HepG2 (cell line): Measurements from ENCODE around the gene DDOST. TPM values are rescaled to one million over a fixed set of nuclear protein-coding genes. Genes with fewer than 3 reads are reported as not detected.

Experiments used
- ATAC-seq: fragments of 200-7000 bp; cut with Tn5 transposase; 3 replicates; pipeline ENCODE4 v1.9.1; 2020; ENCODE audit warnings: mild to moderate bottlenecking, moderate library complexity
- BruUV-seq: library from RNA; stranded (reverse); fragments of 400-500 nt; replicated peaks from 2 replicates; lab custom pipeline; 2021; lab: Mats Ljungman, UMichigan
- CTCF ChIA-PET: fragments of 300-600 bp; formaldehyde crosslinking; extraction: SDS; loops from one replicate; lab custom pipeline; 2021; ENCODE audit warnings: low total read pairs, inconsistent platforms, low intra/inter-chr PET ratio; lab: Yijun Ruan, JAX
- POLR2A ChIA-PET: fragments of 350-600 bp; sonication (Branson Sonifier 250); formaldehyde crosslinking; loops from one replicate; lab custom pipeline; 2020; ENCODE audit warnings: antibody characterized with exemption, inconsistent platforms; lab: Yijun Ruan, JAX
- DNase-seq: peaks from one replicate; pipeline ENCODE4 v3.0.0-alpha.2; 2015; ENCODE audit warnings: low spot score
- FAIRE-seq: peaks from 3 replicates; lab custom pipeline; 2011; peaks lifted over from hg19 to GRCh38; lab: Jason Lieb, UNC
- H2AFZ ChIP-seq: one replicate; pipeline ENCODE4 v1.6.1; 2011; ENCODE audit warnings: low read length, inconsistent platforms
- H3K27ac ChIP-seq: fragments of 300-600 bp; 3 replicates; pipeline ENCODE4 v1.8.0; 2011; ENCODE audit warnings: mixed run types, mild to moderate bottlenecking, mixed read lengths, low read length, inconsistent platforms; ENCODE audit not compliant: insufficient read depth; ENCODE audit errors: extremely low read length
- H3K27me3 ChIP-seq, 2 experiments: fragments of 200-600 bp in 1 of 2; 2 replicates in 1 of 2; 3 replicates in 1 of 2; pipeline versions ENCODE4 v1.6.0 to v1.8.0; 2011; ENCODE audit warnings: low read length in 2 of 2, mild to moderate bottlenecking in 2 of 2, moderate library complexity in 2 of 2, inconsistent platforms in 1 of 2; ENCODE audit not compliant: insufficient read depth in 2 of 2, control insufficient read depth in 1 of 2
- H3K36me3 ChIP-seq, 2 experiments: fragments of 200-600 bp in 1 of 2; replicated peaks in 1 of 2; 2 replicates in 1 of 2; 3 replicates in 1 of 2; pipeline versions ENCODE4 v1.5.1 to v1.8.0; 2011; ENCODE audit warnings: low read length in 2 of 2, inconsistent platforms in 1 of 2; ENCODE audit not compliant: insufficient read depth in 2 of 2, control insufficient read depth in 1 of 2
- H3K4me1 ChIP-seq: 2 replicates; pipeline ENCODE4 v1.5.1; 2012; ENCODE audit warnings: low read length, inconsistent platforms; ENCODE audit not compliant: insufficient read depth
- H3K4me2 ChIP-seq: 2 replicates; pipeline ENCODE4 v1.6.0; 2011; ENCODE audit warnings: low read depth, low read length, inconsistent platforms
- H3K4me3 ChIP-seq, 3 experiments: fragments of 200-600 bp in 1 of 3; sonication (generic), shearing (Covaris generic) in 1 of 3; replicated peaks in 1 of 3; 2 replicates each; pipeline ENCODE4 v1.5.1; 2011 to 2016; ENCODE audit warnings: low read length in 3 of 3, inconsistent platforms in 2 of 3, low read depth in 2 of 3, mild to moderate bottlenecking in 2 of 3, control low read depth in 1 of 3, mixed read lengths in 1 of 3; ENCODE audit not compliant: insufficient read depth in 1 of 3
- H3K79me2 ChIP-seq: one replicate; pipeline ENCODE4 v1.6.1; 2011; ENCODE audit warnings: low read length, inconsistent platforms; ENCODE audit not compliant: insufficient read depth
- H3K9ac ChIP-seq: 2 replicates; pipeline ENCODE4 v1.6.0; 2011; ENCODE audit warnings: mild to moderate bottlenecking, low read depth, low read length, inconsistent platforms; ENCODE audit not compliant: insufficient read depth
- H3K9me3 ChIP-seq: 2 replicates; pipeline ENCODE4 v1.5.1; 2012; ENCODE audit warnings: mild to moderate bottlenecking, low read length
- H4K20me1 ChIP-seq: 2 replicates; pipeline ENCODE4 v1.6.0; 2011; ENCODE audit warnings: inconsistent platforms, mild to moderate bottlenecking, low read length, moderate library complexity; ENCODE audit not compliant: insufficient read depth
- ARNT2 ChIP-seq: sonication (generic); formaldehyde crosslinking; IDR thresholded peaks from 2 replicates; pipeline ENCODE4 v1.8.0; 2022; ENCODE audit warnings: mild to moderate bottlenecking, low read depth, missing genetic modification reagents, moderate library complexity
- PAX8 ChIP-seq: sonication (generic); formaldehyde crosslinking; IDR thresholded peaks from 2 replicates; pipeline ENCODE4 v1.8.0; 2022; ENCODE audit warnings: mild to moderate bottlenecking, missing genetic modification reagents, borderline replicate concordance
- ZNF34 ChIP-seq: sonication (generic); formaldehyde crosslinking; IDR thresholded peaks from 2 replicates; pipeline ENCODE4 v1.4.0; 2020; ENCODE audit warnings: mild to moderate bottlenecking, missing genetic modification reagents, borderline replicate concordance
- ZNF530 ChIP-seq: sonication (generic); formaldehyde crosslinking; IDR thresholded peaks from 2 replicates; pipeline ENCODE4 v1.5.0; 2020; ENCODE audit warnings: low read depth, mild to moderate bottlenecking, missing genetic modification reagents
- ZNF724P ChIP-seq: sonication (generic); formaldehyde crosslinking; IDR thresholded peaks from 2 replicates; pipeline ENCODE4 v1.8.0; 2022; ENCODE audit warnings: missing genetic modification reagents, borderline replicate concordance
- WGBS: methylation state at CpG from one replicate; pipeline ENCODE4 v1.1.6; 2017; ENCODE audit warnings: low lambda C conversion rate; 5-methylcytosine and 5-hydroxymethylcytosine counted together
- in situ Hi-C: cut with HindIII; loops from 2 replicates; pipeline ENCODE4 v1.10.0; 2017; ENCODE audit warnings: low pct_unique_long_range_greater_than_20kb; ENCODE audit not compliant: extremely low pct_ligation_motif_present
- intact Hi-C: fragments of 100-400 bp; cut with micrococcal nuclease; formaldehyde crosslinking; loops from one replicate; pipeline ENCODE4 v1.10.0; 2022; ENCODE audit not compliant: unreplicated experiment
- polyA plus RNA-seq, 8 experiments: library from polyadenylated mRNA; depleted of rRNA in 3 of 8; stranded (reverse) in 7 of 8; unstranded in 1 of 8; fragments of >200 nt; fragmentation: Illumina TruSeq in 4 of 8; extraction: Trizol in 4 of 8; gene quantifications; 2 replicates each; pipeline versions ENCODE4 v1.2.1 to v1.2.3, GENCODE V29; 2011 to 2016; ENCODE audit warnings: low read depth in 4 of 8, missing spikeins in 1 of 8, mixed read lengths in 1 of 8; ENCODE audit not compliant: insufficient read depth in 1 of 8
- total RNA-seq, 5 experiments: library from RNA; depleted of rRNA; stranded (reverse); fragments of >200 nt; fragmentation: Illumina TruSeq; extraction: Trizol; gene quantifications; 2 replicates each; pipeline ENCODE4 v1.2.3, GENCODE V29; 2016; ENCODE audit warnings: low read depth in 1 of 5
- TF ChIP-seq, protein P1 (sequence below): sonication (generic); formaldehyde crosslinking; IDR thresholded peaks from 2 replicates; pipeline ENCODE4 v1.4.0; 2020; ENCODE audit warnings: missing genetic modification reagents, borderline replicate concordance
- TF ChIP-seq, protein P2 (sequence below): sonication (generic); formaldehyde crosslinking; IDR thresholded peaks from 2 replicates; pipeline ENCODE4 v1.4.0; 2020; ENCODE audit warnings: mild to moderate bottlenecking, missing genetic modification reagents
- TF ChIP-seq, protein P3 (sequence below): sonication (generic); formaldehyde crosslinking; IDR thresholded peaks from 2 replicates; pipeline ENCODE4 v1.4.0; 2020; ENCODE audit warnings: missing genetic modification reagents, borderline replicate concordance

Gene DDOST
- total and polyA plus RNA-seq, 2 of the 13 experiments (the other 11 are each of a cell fraction or from before 2014, with no cell fraction given), result 335 to 494 TPM

DNA sequence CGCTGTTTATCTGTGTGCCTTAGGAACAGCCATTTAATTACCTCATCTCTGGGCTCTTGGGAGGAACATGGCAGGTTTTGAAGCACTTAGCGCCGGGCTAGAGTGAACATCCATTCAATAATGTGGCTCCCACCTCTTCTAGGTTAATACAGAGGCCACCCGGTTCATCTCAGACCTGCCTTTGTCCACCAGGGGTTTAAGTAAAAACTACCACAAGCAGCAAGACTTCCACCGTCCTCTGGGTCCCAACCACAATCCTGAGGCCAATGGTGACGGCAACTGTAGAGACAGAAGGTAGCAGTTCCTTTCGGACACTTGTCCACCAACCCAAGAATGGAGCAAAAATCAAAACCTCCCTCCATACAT is 924 bp upstream of the DDOST start (continued):
- TF ChIP-seq ZNF34 (CRISPR knock-in tag), result no peak
- TF ChIP-seq ARNT2, result no peak
- TF ChIP-seq ZNF724P, result no peak
- no peak for TF ChIP-seq PAX8
- TF ChIP-seq, all 625 proteins: peak for 4

DNA sequence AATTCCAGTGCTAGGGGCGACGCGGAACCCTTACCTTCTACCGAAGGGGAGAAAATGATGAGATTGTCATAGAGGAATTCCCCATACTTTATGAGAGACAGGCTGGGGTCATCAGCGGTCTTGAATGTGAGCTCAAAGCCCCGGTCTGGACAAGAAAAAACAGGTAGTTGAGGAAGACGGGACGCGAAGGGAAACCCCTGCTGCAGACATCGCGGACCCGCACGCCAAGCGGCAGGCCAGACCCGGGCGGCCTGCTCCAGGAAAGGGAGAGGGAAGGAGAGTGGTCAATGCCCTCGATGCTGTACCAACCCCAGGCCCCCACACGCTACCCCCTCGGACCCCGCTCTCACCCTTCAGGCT is 342 bp downstream of the DDOST start:
- in situ Hi-C loops, result no loop called here
- POLR2A ChIA-PET, result interaction anchor here (0.6 to 2.9 kb wide), 13 partner anchors 9 to 1392 kb away, joined by 3 to 24 read pairs (median 4); partner anchors contain the start of genes CDC42, FAM43B, HP1BP3 and PINK1
- FAIRE-seq, result no peak
- TF ChIP-seq, protein P1, sequence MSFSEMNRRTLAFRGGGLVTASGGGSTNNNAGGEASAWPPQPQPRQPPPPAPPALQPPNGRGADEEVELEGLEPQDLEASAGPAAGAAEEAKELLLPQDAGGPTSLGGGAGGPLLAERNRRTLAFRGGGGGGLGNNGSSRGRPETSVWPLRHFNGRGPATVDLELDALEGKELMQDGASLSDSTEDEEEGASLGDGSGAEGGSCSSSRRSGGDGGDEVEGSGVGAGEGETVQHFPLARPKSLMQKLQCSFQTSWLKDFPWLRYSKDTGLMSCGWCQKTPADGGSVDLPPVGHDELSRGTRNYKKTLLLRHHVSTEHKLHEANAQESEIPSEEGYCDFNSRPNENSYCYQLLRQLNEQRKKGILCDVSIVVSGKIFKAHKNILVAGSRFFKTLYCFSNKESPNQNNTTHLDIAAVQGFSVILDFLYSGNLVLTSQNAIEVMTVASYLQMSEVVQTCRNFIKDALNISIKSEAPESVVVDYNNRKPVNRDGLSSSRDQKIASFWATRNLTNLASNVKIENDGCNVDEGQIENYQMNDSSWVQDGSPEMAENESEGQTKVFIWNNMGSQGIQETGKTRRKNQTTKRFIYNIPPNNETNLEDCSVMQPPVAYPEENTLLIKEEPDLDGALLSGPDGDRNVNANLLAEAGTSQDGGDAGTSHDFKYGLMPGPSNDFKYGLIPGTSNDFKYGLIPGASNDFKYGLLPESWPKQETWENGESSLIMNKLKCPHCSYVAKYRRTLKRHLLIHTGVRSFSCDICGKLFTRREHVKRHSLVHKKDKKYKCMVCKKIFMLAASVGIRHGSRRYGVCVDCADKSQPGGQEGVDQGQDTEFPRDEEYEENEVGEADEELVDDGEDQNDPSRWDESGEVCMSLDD (CRISPR knock-in tag), result peak; percentile 15; the same call in 1 of the 2 replicates
- TF ChIP-seq, protein P2, sequence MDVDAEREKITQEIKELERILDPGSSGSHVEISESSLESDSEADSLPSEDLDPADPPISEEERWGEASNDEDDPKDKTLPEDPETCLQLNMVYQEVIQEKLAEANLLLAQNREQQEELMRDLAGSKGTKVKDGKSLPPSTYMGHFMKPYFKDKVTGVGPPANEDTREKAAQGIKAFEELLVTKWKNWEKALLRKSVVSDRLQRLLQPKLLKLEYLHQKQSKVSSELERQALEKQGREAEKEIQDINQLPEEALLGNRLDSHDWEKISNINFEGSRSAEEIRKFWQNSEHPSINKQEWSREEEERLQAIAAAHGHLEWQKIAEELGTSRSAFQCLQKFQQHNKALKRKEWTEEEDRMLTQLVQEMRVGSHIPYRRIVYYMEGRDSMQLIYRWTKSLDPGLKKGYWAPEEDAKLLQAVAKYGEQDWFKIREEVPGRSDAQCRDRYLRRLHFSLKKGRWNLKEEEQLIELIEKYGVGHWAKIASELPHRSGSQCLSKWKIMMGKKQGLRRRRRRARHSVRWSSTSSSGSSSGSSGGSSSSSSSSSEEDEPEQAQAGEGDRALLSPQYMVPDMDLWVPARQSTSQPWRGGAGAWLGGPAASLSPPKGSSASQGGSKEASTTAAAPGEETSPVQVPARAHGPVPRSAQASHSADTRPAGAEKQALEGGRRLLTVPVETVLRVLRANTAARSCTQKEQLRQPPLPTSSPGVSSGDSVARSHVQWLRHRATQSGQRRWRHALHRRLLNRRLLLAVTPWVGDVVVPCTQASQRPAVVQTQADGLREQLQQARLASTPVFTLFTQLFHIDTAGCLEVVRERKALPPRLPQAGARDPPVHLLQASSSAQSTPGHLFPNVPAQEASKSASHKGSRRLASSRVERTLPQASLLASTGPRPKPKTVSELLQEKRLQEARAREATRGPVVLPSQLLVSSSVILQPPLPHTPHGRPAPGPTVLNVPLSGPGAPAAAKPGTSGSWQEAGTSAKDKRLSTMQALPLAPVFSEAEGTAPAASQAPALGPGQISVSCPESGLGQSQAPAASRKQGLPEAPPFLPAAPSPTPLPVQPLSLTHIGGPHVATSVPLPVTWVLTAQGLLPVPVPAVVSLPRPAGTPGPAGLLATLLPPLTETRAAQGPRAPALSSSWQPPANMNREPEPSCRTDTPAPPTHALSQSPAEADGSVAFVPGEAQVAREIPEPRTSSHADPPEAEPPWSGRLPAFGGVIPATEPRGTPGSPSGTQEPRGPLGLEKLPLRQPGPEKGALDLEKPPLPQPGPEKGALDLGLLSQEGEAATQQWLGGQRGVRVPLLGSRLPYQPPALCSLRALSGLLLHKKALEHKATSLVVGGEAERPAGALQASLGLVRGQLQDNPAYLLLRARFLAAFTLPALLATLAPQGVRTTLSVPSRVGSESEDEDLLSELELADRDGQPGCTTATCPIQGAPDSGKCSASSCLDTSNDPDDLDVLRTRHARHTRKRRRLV (CRISPR knock-in tag), result no peak
- TF ChIP-seq, protein P3, sequence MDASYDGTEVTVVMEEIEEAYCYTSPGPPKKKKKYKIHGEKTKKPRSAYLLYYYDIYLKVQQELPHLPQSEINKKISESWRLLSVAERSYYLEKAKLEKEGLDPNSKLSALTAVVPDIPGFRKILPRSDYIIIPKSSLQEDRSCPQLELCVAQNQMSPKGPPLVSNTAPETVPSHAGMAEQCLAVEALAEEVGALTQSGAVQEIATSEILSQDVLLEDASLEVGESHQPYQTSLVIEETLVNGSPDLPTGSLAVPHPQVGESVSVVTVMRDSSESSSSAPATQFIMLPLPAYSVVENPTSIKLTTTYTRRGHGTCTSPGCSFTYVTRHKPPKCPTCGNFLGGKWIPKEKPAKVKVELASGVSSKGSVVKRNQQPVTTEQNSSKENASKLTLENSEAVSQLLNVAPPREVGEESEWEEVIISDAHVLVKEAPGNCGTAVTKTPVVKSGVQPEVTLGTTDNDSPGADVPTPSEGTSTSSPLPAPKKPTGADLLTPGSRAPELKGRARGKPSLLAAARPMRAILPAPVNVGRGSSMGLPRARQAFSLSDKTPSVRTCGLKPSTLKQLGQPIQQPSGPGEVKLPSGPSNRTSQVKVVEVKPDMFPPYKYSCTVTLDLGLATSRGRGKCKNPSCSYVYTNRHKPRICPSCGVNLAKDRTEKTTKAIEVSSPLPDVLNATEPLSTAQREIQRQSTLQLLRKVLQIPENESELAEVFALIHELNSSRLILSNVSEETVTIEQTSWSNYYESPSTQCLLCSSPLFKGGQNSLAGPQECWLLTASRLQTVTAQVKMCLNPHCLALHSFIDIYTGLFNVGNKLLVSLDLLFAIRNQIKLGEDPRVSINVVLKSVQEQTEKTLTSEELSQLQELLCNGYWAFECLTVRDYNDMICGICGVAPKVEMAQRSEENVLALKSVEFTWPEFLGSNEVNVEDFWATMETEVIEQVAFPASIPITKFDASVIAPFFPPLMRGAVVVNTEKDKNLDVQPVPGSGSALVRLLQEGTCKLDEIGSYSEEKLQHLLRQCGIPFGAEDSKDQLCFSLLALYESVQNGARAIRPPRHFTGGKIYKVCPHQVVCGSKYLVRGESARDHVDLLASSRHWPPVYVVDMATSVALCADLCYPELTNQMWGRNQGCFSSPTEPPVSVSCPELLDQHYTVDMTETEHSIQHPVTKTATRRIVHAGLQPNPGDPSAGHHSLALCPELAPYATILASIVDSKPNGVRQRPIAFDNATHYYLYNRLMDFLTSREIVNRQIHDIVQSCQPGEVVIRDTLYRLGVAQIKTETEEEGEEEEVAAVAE (CRISPR knock-in tag), result peak; percentile 1; the same call in 1 of the 2 replicates
- TF ChIP-seq ZNF530 (CRISPR knock-in tag), result no peak

More for the DNA sequence above, 342 bp downstream of the DDOST start:
- DNase-seq, result no peak
- peak overlapping the region; percentile 65 for H3K4me2 ChIP-seq
- peak overlapping the region; percentile 76 to 98 (median 89) for H3K4me3 ChIP-seq
- H3K36me3 ChIP-seq, result peaks cover 18 to 31% of the 10 kb centered on the region in 2 experiments
- H4K20me1 ChIP-seq, result no peaks in the 10 kb centered on the region
- ATAC-seq, result no peak
- TSS peak; percentile 66 for BruUV-seq
- H3K79me2 ChIP-seq, result peaks cover 48% of the 10 kb centered on the region
- no peaks in the 10 kb centered on the region for H3K9me3 ChIP-seq
- CTCF ChIA-PET, result no interaction called here
- intact Hi-C loops, result no loop called here
- H3K27ac ChIP-seq, result peak overlapping the region; percentile 39
- peaks cover 47% of the 10 kb centered on the region for H3K4me1 ChIP-seq
- H3K9ac ChIP-seq, result peak overlapping the region; percentile 85
- no peaks in the 10 kb centered on the region; a peak in 1 of 5 replicates for H3K27me3 ChIP-seq
- WGBS, result 0% methylated on average over 16 of the region's 20 CpGs
- H2AFZ ChIP-seq, result no peak overlapping the region
